NB4 (cell line): ENCODE measurements around the gene CPHXL2.

ENCODE experiments used
- MYC ChIP-seq: IDR thresholded peaks from 2 replicates; pipeline ENCODE4 v1.6.1; 2011; ENCODE audit warnings: low read depth, low read length
- POLR2A ChIP-seq: IDR thresholded peaks from 2 replicates; pipeline ENCODE4 v1.6.1; 2011; ENCODE audit warnings: mild to moderate bottlenecking; ENCODE audit not compliant: insufficient read length; ENCODE audit errors: extremely low read depth
- TF ChIP-seq, protein P1 (sequence below): IDR thresholded peaks from one replicate; pipeline ENCODE4 v1.5.1; 2012; ENCODE audit warnings: low read depth, low read length

DNA sequence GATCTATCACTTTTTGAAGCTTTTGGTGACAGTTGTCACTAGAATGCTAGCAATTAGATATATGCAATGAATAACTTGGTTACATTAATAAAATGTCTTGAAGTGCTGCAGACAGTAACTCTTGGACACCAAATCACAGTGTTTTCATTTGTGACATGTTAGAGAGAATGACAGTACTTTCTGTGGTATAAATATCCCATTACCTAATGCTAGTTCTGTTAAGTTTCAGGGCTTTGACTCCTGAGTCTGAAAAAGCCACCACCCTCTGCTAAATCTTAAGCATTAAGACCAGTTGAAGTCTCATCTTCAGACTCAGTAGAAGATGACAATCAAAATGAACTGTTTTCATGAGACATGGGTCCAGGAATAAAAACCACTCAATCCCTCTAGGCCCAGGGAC lies 10.6 kb upstream of the CPHXL2 start:
- TF ChIP-seq, protein P1, sequence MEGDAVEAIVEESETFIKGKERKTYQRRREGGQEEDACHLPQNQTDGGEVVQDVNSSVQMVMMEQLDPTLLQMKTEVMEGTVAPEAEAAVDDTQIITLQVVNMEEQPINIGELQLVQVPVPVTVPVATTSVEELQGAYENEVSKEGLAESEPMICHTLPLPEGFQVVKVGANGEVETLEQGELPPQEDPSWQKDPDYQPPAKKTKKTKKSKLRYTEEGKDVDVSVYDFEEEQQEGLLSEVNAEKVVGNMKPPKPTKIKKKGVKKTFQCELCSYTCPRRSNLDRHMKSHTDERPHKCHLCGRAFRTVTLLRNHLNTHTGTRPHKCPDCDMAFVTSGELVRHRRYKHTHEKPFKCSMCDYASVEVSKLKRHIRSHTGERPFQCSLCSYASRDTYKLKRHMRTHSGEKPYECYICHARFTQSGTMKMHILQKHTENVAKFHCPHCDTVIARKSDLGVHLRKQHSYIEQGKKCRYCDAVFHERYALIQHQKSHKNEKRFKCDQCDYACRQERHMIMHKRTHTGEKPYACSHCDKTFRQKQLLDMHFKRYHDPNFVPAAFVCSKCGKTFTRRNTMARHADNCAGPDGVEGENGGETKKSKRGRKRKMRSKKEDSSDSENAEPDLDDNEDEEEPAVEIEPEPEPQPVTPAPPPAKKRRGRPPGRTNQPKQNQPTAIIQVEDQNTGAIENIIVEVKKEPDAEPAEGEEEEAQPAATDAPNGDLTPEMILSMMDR: no peak
- TF ChIP-seq MYC (no peak), POLR2A (no peak)
